Keratinocyte (primary cell): Measurements from ENCODE around the gene GRIK4. TPM values are rescaled to one million over a fixed set of nuclear protein-coding genes. Genes with fewer than 3 reads are reported as not detected.

ENCODE experiments used
- DNase-seq: peaks from one replicate; pipeline ENCODE4 v3.0.0-alpha.2; 2011; ENCODE audit warnings: low read depth, missing footprints, low spot score
- FAIRE-seq: peaks from 2 replicates; lab custom pipeline; 2011; peaks lifted over from hg19 to GRCh38; lab: Jason Lieb, UNC
- H2AFZ ChIP-seq: 2 replicates; pipeline ENCODE4 v1.6.0; 2012; ENCODE audit warnings: low read length, control low read depth, inconsistent platforms; ENCODE audit not compliant: control insufficient read depth
- H3K27ac ChIP-seq: 2 replicates; pipeline ENCODE4 v1.5.1; 2011; ENCODE audit warnings: low read length; ENCODE audit not compliant: control insufficient read depth, insufficient read depth
- H3K27me3 ChIP-seq: 3 replicates; pipeline ENCODE4 v1.6.0; 2011; ENCODE audit warnings: low read length; ENCODE audit not compliant: control insufficient read depth, insufficient read depth; ENCODE audit errors: extremely low read depth
- H3K36me3 ChIP-seq, 2 experiments: 2 replicates in 1 of 2; 3 replicates in 1 of 2; pipeline ENCODE4 v1.5.1; 2011; ENCODE audit warnings: low read length in 2 of 2, mild to moderate bottlenecking in 1 of 2; ENCODE audit not compliant: control insufficient read depth in 2 of 2, insufficient read depth in 2 of 2; ENCODE audit errors: extremely low read depth in 1 of 2
- H3K4me1 ChIP-seq: 3 replicates; pipeline ENCODE4 v1.5.1; 2011; ENCODE audit warnings: low read length; ENCODE audit not compliant: control insufficient read depth, insufficient read depth; ENCODE audit errors: extremely low read depth
- H3K4me2 ChIP-seq: 3 replicates; pipeline ENCODE4 v1.6.0; 2011; ENCODE audit warnings: low read depth, low read length; ENCODE audit not compliant: control insufficient read depth, insufficient read depth; ENCODE audit errors: extremely low read depth
- H3K4me3 ChIP-seq, 3 experiments: fragments of 200-600 bp in 1 of 3; sonication (generic) in 1 of 3; 2 replicates in 2 of 3; 3 replicates in 1 of 3; pipeline ENCODE4 v1.5.1; 2011 to 2016; ENCODE audit warnings: low read length in 3 of 3, mild to moderate bottlenecking in 3 of 3, control low read depth in 2 of 3, inconsistent platforms in 1 of 3, low read depth in 1 of 3, mixed read lengths in 1 of 3, mixed run types in 1 of 3, moderate library complexity in 1 of 3; ENCODE audit not compliant: control insufficient read depth in 2 of 3, insufficient read depth in 2 of 3; ENCODE audit errors: extremely low read depth in 1 of 3
- H3K79me2 ChIP-seq: 2 replicates; pipeline ENCODE4 v1.6.0; 2012; ENCODE audit warnings: low read length; ENCODE audit not compliant: control insufficient read depth, insufficient read depth
- H3K9ac ChIP-seq: 3 replicates; pipeline ENCODE4 v1.6.0; 2011; ENCODE audit warnings: low read length; ENCODE audit not compliant: control insufficient read depth, insufficient read depth; ENCODE audit errors: extremely low read depth
- H3K9me1 ChIP-seq: 3 replicates; pipeline ENCODE4 v1.6.0; 2011; ENCODE audit warnings: low read length; ENCODE audit not compliant: control insufficient read depth, insufficient read depth; ENCODE audit errors: extremely low read depth
- H3K9me3 ChIP-seq: 2 replicates; pipeline ENCODE4 v1.5.1; 2012; ENCODE audit warnings: low read depth, low read length; ENCODE audit not compliant: control insufficient read depth
- H4K20me1 ChIP-seq: 3 replicates; pipeline ENCODE4 v1.6.0; 2011; ENCODE audit warnings: low read length; ENCODE audit not compliant: control insufficient read depth, insufficient read depth; ENCODE audit errors: extremely low read depth
- EZH2 ChIP-seq: IDR thresholded peaks from one replicate; pipeline ENCODE4 v1.6.1; 2012; ENCODE audit warnings: inconsistent platforms, mild to moderate bottlenecking, low read length, moderate library complexity
- dilution Hi-C: fragments of 300-500 bp; cut with MboI; formaldehyde crosslinking; loops from one replicate; pipeline ENCODE4 v1.7.0; 2020; ENCODE audit warnings: low sequenced_read_pairs; ENCODE audit not compliant: extremely low pct_ligation_motif_present
- polyA plus RNA-seq, 5 experiments: library from polyadenylated mRNA; depleted of rRNA in 3 of 5; stranded (reverse) in 3 of 5; stranded (forward) in 1 of 5; unstranded in 1 of 5; fragments of >200 nt; gene quantifications; 1 replicate in 1 of 5; 2 replicates in 3 of 5; 3 replicates in 1 of 5; pipeline versions ENCODE4 v1.2.1 to v1.2.3, GENCODE V29; 2011 to 2012; ENCODE audit warnings: missing spikeins in 2 of 5, low read depth in 1 of 5, low replicate concordance in 1 of 5
- TF ChIP-seq, protein P1 (sequence below), 3 experiments: IDR thresholded peaks in 1 of 3; conservative IDR thresholded peaks in 1 of 3; optimal IDR thresholded peaks in 1 of 3; 2 replicates in 2 of 3; 3 replicates in 1 of 3; pipeline versions ENCODE3 to v1.5.1; 2011; ENCODE audit warnings: low read length in 3 of 3, mild to moderate bottlenecking in 3 of 3, moderate library complexity in 2 of 3, control low read depth in 1 of 3, inconsistent platforms in 1 of 3; ENCODE audit not compliant: insufficient read depth in 2 of 3; ENCODE audit errors: extremely low read depth in 1 of 3

The GRIK4 gene
- polyA plus RNA-seq, 1 donor (not counting 4 experiments of a cell fraction or from before 2014, with no cell fraction given), result not detected

DNA sequence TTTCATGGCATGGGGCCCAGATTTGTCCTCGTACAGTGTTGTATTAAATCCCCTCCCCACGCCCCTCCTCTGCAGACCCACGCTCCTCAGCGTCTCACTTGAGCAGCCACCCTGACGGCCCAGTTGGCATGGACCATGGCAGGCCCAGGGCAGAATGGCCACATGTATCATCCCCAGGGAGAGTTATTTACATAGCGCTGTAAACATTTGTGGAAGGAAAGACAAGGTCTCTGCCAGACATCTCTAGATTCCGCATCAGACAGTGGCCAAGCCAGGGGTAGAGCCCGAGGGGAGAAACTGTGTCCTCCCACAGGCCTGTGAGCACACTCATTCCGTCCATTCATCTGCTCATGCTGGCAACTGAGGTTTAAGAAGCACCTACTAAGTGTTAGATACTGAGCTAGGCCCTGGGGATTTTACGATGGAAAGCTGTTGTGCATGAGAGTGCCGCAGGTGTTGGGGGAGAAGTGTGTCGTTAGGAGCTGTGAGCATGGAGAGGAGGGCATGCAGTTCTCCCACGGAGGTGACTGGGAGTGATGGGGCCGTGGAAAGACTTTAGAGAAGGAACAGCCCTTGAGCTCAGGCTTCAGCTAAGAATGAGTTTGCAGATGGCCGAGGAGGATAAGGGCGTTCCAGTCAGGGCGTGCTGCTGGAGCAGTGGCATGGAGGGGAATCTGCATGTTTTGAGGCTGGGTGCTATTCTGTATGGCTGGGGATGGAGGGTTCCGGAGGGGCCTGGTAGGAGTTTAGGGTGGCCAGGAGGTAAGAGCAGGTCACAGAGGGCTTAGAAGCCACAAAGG lies 94.9 kb downstream of the GRIK4 start:
- no peaks in the 10 kb centered on the region for H3K36me3 ChIP-seq
- H3K4me1 ChIP-seq, result no peaks in the 10 kb centered on the region
- H4K20me1 ChIP-seq, result no peaks in the 10 kb centered on the region
- FAIRE-seq, result no peak
- H3K9ac ChIP-seq, result no peak overlapping the region
- H3K4me2 ChIP-seq, result no peak overlapping the region
- H3K4me3 ChIP-seq, result no peak overlapping the region
- TF ChIP-seq, protein P1, sequence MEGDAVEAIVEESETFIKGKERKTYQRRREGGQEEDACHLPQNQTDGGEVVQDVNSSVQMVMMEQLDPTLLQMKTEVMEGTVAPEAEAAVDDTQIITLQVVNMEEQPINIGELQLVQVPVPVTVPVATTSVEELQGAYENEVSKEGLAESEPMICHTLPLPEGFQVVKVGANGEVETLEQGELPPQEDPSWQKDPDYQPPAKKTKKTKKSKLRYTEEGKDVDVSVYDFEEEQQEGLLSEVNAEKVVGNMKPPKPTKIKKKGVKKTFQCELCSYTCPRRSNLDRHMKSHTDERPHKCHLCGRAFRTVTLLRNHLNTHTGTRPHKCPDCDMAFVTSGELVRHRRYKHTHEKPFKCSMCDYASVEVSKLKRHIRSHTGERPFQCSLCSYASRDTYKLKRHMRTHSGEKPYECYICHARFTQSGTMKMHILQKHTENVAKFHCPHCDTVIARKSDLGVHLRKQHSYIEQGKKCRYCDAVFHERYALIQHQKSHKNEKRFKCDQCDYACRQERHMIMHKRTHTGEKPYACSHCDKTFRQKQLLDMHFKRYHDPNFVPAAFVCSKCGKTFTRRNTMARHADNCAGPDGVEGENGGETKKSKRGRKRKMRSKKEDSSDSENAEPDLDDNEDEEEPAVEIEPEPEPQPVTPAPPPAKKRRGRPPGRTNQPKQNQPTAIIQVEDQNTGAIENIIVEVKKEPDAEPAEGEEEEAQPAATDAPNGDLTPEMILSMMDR (optimal IDR thresholded peaks at IDR 0.05 in 1 of 3, IDR thresholded peaks at IDR 0.05 in 1 of 3, conservative IDR thresholded peaks at IDR 0.05 in 1 of 3; ENCODE audit: extremely low read depth in 1 of 3, insufficient read depth in 2 of 3, low read length in 3 of 3), result no peak
- no peak for TF ChIP-seq EZH2
- dilution Hi-C loops, result no loop called here
- no peaks in the 10 kb centered on the region for H3K9me1 ChIP-seq
- no peak overlapping the region for H3K27ac ChIP-seq
- no peak overlapping the region for H2AFZ ChIP-seq
- H3K27me3 ChIP-seq, result no peaks in the 10 kb centered on the region
- DNase-seq, result no peak
- no peaks in the 10 kb centered on the region for H3K9me3 ChIP-seq
- no peaks in the 10 kb centered on the region for H3K79me2 ChIP-seq

DNA sequence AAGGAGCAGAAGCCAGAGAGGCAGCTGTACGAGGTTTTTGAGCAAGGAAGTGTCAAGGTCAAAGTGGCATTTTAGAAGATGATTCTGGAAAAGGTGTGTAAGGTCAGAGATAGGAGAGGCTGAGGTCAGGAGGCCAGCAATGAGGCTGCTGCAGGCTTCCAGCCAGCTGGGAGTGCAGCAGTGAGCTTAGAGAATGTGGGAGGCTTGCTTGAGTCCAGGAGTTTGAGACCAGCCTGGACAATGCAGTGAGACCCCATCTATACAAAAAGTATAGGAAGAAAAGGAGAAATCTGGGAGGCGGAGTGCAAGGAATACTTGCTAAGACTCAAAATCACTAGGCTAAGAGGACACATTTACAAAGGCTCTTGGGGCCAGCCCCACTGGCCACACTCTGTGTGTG lies 96.5 kb downstream of the GRIK4 start:
- Histone ChIP-seq H3K9ac (no peak overlapping the region), H3K79me2 (no peaks in the 10 kb centered on the region), H3K9me3 (no peaks in the 10 kb centered on the region), H4K20me1 (no peaks in the 10 kb centered on the region), H3K27me3 (no peaks in the 10 kb centered on the region), H3K4me2 (no peak overlapping the region), H3K4me3 (no peak overlapping the region), H3K27ac (no peak overlapping the region), H2AFZ (no peak overlapping the region), H3K36me3 (no peaks in the 10 kb centered on the region), H3K4me1 (no peaks in the 10 kb centered on the region), H3K9me1 (no peaks in the 10 kb centered on the region)
- DNase-seq (no peak), FAIRE-seq (no peak)
- dilution Hi-C loops, result no loop called here
- no peak for TF ChIP-seq EZH2
- TF ChIP-seq, protein P1 (optimal IDR thresholded peaks at IDR 0.05 in 1 of 3, IDR thresholded peaks at IDR 0.05 in 1 of 3, conservative IDR thresholded peaks at IDR 0.05 in 1 of 3; ENCODE audit: extremely low read depth in 1 of 3, insufficient read depth in 2 of 3, low read length in 3 of 3), result no peak
